Activated T-helper 17 cell treated with anti-CD3 and anti-CD28 coated beads, Interleukin-2, amount 50 U/mL, for 72 hours (primary cell): ENCODE results near the gene FTSJ1. TPM values are rescaled to one million over a fixed set of nuclear protein-coding genes. Genes with fewer than 3 reads are reported as not detected.

Experiments
- ATAC-seq: fragments of 150-1000 bp; cut with Tn5 transposase; replicated peaks from 2 replicates; pipeline ENCODE4 v1.10.0; 2021; ENCODE audit warnings: mild to moderate bottlenecking, moderate library complexity
- H3K27ac Mint-ChIP-seq: one replicate; pipeline ENCODE4 v1.8.0; 2022; ENCODE audit warnings: mixed read lengths
- H3K27me3 Mint-ChIP-seq: one replicate; pipeline ENCODE4 v1.8.0; 2022; ENCODE audit warnings: mixed read lengths
- H3K36me3 Mint-ChIP-seq: one replicate; pipeline ENCODE4 v1.8.0; 2022; ENCODE audit warnings: low read depth, mild to moderate bottlenecking, mixed read lengths
- H3K4me1 Mint-ChIP-seq: one replicate; pipeline ENCODE4 v1.8.0; 2022; ENCODE audit warnings: mixed read lengths
- H3K4me3 Mint-ChIP-seq: one replicate; pipeline ENCODE4 v1.8.0; 2022; ENCODE audit warnings: mild to moderate bottlenecking, mixed read lengths
- H3K9me3 Mint-ChIP-seq: one replicate; pipeline ENCODE4 v1.8.0; 2022; ENCODE audit warnings: mixed read lengths
- total RNA-seq, 2 donors: library from RNA; stranded (reverse); gene quantifications; one replicate each; pipeline ENCODE4 v1.2.3, GENCODE V29; 2022

FTSJ1 gene
- total RNA-seq, 2 donors from 2014 or later = 59.8 to 93.5 TPM

DNA sequence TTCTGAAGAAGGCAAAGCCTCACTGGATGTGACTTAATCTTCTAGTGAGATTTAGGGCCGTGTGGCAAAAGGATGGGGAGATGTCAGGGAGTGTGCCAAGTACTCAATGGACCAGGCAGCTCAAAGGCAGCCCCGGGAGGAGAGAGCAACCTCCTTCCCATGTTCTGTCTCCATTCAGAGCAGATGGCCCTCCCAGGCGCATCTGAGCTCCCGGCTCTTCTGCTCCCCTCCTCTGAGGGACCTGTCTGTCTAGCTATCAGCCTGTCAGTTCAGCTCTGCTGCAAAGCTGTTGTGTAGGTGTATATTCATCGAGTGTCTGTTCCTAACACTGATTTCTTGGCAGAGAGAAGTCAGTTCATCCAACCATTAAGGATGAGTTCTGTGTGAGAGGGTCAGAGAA is 21.9 kb downstream of the FTSJ1 start:
- Mint-ChIP-seq H3K4me3 (no peak overlapping the region), H3K27ac (no peak overlapping the region), H3K9me3 (no peaks in the 10 kb centered on the region), H3K36me3 (no peaks in the 10 kb centered on the region), H3K4me1 (peaks cover 4% of the 10 kb centered on the region), H3K27me3 (no peaks in the 10 kb centered on the region)
- ATAC-seq = no peak

DNA sequence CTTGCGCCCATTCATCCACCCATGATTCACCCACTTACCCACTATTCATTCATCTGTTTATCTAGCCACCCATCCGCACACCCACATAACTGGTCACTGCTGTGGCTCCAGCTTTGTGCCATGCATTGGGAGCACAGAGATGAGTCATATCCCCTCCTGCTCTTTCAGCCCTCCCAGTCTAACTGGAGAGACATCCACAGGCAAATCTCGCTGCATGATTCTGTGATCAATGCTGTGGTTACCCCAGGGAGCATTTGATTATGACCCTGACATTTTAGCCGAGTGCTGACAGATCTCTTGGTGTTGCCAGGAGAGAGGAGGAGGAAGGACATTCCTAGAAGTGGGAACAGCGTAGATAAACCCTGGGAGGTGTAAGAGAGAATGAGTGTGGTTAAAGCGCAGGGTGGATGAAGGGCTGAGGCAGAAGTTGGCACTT is 22.4 kb downstream of the FTSJ1 start:
- Mint-ChIP-seq H3K9me3 (no peaks in the 10 kb centered on the region), H3K36me3 (no peaks in the 10 kb centered on the region), H3K27ac (no peak overlapping the region), H3K4me1 (peaks cover 4% of the 10 kb centered on the region), H3K27me3 (no peaks in the 10 kb centered on the region), H3K4me3 (no peak overlapping the region)
- peak; percentile 85 for ATAC-seq

DNA sequence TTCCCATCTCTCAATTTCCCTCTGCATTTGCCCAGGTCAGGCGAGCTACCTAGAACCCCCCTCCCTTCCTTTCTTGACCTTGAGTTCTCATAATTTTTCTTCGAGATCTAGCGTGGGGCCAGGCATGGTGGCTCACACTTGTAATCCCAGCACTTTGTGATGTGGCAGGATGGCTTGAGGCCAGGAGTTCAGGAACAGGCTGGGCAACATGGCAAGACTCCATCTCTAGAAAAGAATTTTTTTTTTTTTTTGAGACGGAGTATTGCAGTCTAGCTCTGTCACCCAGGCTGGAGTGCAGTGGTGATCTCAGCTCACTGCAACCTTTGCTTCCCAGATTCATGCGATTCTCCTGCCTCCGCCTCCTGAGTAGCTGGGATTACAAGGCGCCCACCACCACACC is 28.3 kb downstream of the FTSJ1 start:
- Mint-ChIP-seq H3K27me3 (no peaks in the 10 kb centered on the region), H3K4me3 (no peak overlapping the region), H3K27ac (no peak overlapping the region), H3K4me1 (no peaks in the 10 kb centered on the region), H3K36me3 (no peaks in the 10 kb centered on the region), H3K9me3 (no peaks in the 10 kb centered on the region)
- no peak for ATAC-seq

DNA sequence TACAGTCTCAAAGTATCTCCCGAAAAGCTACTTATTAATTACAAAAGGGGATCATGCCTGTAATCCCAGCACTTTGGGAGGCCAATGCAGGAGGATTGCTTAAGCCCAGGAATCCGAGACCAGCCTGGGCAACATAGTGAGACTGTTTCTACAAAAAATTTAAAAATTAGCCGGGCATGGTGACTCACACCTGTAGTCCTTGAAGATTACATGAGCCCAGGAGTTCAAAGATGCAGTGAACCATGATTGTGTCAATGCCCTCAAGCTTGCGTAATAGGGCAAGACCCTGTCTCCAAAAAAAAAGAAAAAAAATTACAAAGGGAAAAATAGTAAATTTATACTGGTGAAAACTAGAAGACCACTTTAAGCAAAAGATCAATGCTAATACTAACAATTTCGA is 29.5 kb downstream of the FTSJ1 start:
- Mint-ChIP-seq H3K4me1 (peaks cover 6% of the 10 kb centered on the region), H3K36me3 (no peaks in the 10 kb centered on the region), H3K27me3 (no peaks in the 10 kb centered on the region), H3K9me3 (no peaks in the 10 kb centered on the region), H3K4me3 (no peak overlapping the region), H3K27ac (no peak overlapping the region)
- no peak for ATAC-seq

DNA sequence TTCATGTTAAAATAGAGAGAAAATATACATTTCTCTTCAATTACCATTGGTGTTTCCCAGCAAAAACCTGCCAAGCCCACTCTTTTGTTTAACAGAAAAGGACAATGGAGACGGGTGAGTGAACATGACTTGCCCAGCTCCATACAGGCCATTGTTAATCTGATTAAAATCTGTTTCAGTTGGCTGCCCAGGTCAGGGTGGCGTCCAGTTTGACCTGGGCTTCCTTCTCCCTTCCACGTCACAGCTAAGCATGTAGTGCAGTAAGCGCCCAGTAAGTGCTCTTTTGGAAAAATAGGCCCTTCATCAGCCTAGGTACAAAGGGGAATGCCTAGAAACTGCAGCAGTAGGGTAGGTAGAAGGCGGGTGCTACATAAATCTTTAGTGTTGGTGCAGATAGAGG is 31.2 kb downstream of the FTSJ1 start:
- ATAC-seq = no peak
- no peaks in the 10 kb centered on the region for H3K27me3 Mint-ChIP-seq
- H3K4me3 Mint-ChIP-seq = no peak overlapping the region
- no peaks in the 10 kb centered on the region for H3K36me3 Mint-ChIP-seq
- H3K9me3 Mint-ChIP-seq = no peaks in the 10 kb centered on the region
- H3K27ac Mint-ChIP-seq = no peak overlapping the region
- H3K4me1 Mint-ChIP-seq = peaks cover 10% of the 10 kb centered on the region

DNA sequence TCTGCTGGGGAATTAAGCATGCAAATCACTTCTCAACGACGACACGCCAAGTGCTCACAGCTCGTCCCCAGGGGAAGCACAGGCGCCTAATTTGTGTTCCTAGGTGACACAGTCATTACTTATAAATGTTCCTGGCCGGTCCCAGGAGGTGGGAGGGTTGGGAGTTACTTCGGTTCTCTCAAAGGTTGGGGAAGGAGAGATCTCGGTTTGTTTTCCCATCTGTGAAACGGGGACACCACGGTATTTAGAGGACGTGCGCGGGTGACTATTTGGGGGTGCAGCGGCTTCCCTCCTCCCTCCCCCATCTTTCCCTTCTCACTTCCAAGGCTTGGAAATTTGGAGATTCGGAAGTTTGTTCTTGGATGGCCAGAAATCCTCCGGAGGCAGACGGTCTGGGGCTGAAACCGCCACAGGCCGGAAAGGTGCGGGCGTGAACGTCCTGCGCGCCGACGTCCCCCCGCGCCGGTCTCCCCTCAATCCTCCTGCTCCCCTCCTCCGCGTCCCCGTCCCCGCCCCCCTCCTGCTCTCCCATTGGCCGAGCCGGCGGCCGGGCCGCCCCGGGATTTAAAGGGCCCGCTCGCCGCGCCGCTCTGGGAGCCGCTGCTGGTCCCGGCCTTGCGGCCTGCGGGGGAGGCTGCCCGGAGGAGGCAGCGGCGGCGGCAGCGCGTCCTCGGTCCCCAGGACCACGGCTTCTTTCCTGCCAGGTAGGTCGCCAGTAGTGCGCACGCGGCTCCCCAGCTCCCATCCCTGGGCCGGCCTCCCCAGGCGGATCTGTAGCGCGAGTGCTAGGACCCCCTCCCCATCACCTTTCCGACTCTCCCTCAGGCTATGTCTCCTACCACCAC is 32.6 kb downstream of the FTSJ1 start, which contains the start of gene PORCN:
TSS of gene PORCN (plus strand) at position 593 of the 845 bp plus-strand sequence. CDS start 829 bp downstream, outside the sequence.
- Mint-ChIP-seq H3K4me3 (peak within 1 kb of the TSS; percentile 90), H3K36me3 (no peaks in the 10 kb centered on the region), H3K27ac (peak within 1 kb of the TSS; percentile 94), H3K9me3 (no peaks in the 10 kb centered on the region), H3K27me3 (no peaks in the 10 kb centered on the region), H3K4me1 (peaks cover 10% of the 10 kb centered on the region)
- ATAC-seq = peak; percentile 97

DNA sequence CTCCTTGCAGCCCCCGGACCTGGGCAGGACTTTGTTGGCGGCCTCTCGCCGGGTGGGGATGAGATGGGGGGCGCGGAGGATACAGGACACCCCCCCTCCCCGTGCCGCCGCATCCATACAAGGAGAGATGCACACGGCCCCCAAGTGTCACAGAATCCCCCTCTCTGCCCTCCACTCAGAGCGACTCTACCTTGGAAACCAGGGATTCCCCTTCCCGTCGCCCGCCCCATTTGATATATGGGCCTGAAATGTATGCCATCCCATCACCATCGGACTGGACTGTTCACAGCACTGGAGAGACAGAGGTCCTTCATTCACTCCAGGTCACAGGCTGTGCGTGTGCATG is 33.2 kb downstream of the FTSJ1 start:
- H3K4me1 Mint-ChIP-seq = peaks cover 10% of the 10 kb centered on the region
- no peaks in the 10 kb centered on the region for H3K27me3 Mint-ChIP-seq
- no peaks in the 10 kb centered on the region for H3K36me3 Mint-ChIP-seq
- H3K27ac Mint-ChIP-seq = peak overlapping the region; percentile 94
- ATAC-seq = peak; percentile 43
- H3K9me3 Mint-ChIP-seq = no peaks in the 10 kb centered on the region
- H3K4me3 Mint-ChIP-seq = peak overlapping the region; percentile 90

DNA sequence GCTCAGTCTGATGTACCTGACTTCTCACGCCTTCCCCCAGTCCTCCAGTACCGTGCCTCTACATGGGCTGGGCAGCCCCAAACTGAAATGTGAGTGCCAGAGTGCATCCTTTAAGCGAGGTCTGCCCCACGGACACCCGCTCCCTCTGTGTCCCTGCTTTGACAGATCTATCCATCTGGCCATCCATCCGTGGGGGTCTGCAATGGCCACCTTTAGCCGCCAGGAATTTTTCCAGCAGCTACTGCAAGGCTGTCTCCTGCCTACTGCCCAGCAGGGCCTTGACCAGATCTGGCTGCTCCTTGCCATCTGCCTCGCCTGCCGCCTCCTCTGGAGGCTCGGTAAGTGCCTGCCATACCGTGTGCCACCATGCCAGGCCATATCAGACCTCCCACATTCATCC is 33.6 kb downstream of the FTSJ1 start:
- H3K4me1 Mint-ChIP-seq = peaks cover 10% of the 10 kb centered on the region
- H3K9me3 Mint-ChIP-seq = no peaks in the 10 kb centered on the region
- no peak for ATAC-seq
- H3K4me3 Mint-ChIP-seq = peak overlapping the region; percentile 90
- H3K36me3 Mint-ChIP-seq = peaks cover 2% of the 10 kb centered on the region
- no peaks in the 10 kb centered on the region for H3K27me3 Mint-ChIP-seq
- peak overlapping the region; percentile 94 for H3K27ac Mint-ChIP-seq

DNA sequence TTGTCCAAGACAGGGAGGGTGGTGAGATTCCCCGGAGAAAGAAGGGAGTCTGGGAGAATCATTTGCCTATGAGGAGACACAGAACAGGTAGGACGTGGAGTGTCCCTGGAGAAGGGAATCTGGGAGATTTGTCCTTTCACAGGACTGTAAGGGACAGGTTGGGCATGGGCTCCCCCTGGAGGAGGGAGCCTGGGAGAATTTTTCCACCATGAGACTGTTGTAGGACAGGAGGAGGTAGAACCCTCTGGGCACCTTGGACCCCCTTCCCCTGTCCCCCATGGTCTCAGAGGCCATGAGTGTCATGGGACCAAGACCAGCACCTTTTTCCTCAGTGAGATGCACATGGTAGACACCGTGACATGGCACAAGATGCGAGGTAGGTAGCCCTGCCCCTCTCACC is 35.6 kb downstream of the FTSJ1 start:
- Mint-ChIP-seq H3K9me3 (no peaks in the 10 kb centered on the region), H3K27me3 (no peaks in the 10 kb centered on the region), H3K36me3 (peaks cover 10% of the 10 kb centered on the region), H3K4me3 (no peak overlapping the region), H3K4me1 (peaks cover 10% of the 10 kb centered on the region), H3K27ac (no peak overlapping the region)
- no peak for ATAC-seq

DNA sequence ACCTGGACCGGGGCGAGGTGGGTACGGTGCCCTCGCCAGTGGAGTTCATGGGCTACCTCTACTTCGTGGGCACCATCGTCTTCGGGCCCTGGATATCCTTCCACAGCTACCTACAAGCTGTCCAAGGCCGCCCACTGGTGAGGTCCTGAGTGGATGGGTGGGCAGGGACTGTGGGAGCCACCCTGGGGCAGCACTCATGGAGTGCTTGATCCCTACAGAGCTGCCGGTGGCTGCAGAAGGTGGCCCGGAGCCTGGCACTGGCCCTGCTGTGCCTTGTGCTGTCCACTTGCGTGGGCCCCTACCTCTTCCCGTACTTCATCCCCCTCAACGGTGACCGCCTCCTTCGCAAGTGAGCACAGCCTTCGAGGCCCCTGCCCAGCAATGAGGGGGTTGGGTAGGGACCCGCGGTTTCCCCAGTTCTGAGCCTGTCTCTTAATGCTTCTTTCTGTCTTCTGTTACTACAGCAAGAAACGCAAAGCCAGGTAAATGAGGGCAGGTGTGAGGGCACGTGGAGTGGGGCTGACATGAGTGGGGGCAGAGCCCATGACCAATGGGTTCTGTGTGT is 36.5 kb downstream of the FTSJ1 start:
- ATAC-seq = no peak
- H3K27me3 Mint-ChIP-seq = no peaks in the 10 kb centered on the region
- H3K4me1 Mint-ChIP-seq = peaks cover 10% of the 10 kb centered on the region
- no peak overlapping the region for H3K4me3 Mint-ChIP-seq
- no peaks in the 10 kb centered on the region for H3K9me3 Mint-ChIP-seq
- H3K27ac Mint-ChIP-seq = peak overlapping the region; percentile 22
- H3K36me3 Mint-ChIP-seq = peaks cover 10% of the 10 kb centered on the region

DNA sequence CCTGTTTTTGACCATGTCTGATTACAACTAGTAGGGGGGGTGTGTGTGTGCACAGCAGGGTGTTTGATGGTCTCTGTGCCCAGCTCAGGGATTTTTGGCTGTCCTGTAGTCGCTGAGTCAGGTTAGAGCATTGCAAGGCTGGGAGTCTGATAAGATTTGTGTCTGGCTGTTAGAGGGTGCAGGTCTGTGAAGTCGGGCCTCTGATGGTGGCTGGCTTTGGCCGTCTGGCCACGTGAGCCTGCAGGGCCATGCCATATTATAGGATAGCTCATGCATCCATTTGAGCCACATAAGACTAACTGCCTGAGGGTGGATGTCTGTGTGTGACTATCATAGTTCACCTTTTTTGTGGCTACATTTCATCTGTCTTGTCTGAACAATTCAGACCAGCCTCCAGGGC is 37.7 kb downstream of the FTSJ1 start:
- H3K9me3 Mint-ChIP-seq = no peaks in the 10 kb centered on the region
- H3K27ac Mint-ChIP-seq = no peak overlapping the region
- no peak overlapping the region for H3K4me3 Mint-ChIP-seq
- H3K27me3 Mint-ChIP-seq = no peaks in the 10 kb centered on the region
- H3K4me1 Mint-ChIP-seq = peaks cover 10% of the 10 kb centered on the region
- H3K36me3 Mint-ChIP-seq = peaks cover 10% of the 10 kb centered on the region
- ATAC-seq = no peak

DNA sequence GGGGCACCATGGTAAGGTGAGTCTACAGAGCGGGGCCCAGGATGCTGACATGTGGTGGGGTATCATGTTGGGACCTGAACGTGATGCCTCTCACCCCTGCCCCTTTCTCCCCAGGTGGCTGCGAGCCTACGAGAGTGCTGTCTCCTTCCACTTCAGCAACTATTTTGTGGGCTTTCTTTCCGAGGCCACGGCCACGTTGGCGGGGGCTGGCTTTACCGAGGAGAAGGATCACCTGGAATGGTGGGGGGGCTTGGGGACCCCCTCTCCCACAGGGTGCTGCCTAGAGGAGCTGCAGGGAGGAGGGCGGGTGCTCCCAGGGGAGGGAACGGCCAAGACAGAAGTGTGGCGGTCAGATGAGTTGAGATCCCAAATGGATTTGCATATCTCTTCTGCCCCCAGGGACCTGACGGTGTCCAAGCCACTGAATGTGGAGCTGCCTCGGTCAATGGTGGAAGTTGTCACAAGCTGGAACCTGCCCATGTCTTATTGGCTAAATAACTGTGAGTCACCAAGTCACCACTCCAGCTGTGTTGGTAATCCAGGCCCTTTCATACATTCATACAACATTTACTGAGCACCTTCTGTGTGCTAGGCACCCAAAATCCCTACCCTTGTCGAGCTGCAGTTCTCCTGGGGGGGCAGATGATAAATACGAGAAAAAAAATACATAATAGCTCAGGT is 38.3 kb downstream of the FTSJ1 start:
- no peak for ATAC-seq
- Mint-ChIP-seq H3K27me3 (no peaks in the 10 kb centered on the region), H3K27ac (no peak overlapping the region)

DNA sequence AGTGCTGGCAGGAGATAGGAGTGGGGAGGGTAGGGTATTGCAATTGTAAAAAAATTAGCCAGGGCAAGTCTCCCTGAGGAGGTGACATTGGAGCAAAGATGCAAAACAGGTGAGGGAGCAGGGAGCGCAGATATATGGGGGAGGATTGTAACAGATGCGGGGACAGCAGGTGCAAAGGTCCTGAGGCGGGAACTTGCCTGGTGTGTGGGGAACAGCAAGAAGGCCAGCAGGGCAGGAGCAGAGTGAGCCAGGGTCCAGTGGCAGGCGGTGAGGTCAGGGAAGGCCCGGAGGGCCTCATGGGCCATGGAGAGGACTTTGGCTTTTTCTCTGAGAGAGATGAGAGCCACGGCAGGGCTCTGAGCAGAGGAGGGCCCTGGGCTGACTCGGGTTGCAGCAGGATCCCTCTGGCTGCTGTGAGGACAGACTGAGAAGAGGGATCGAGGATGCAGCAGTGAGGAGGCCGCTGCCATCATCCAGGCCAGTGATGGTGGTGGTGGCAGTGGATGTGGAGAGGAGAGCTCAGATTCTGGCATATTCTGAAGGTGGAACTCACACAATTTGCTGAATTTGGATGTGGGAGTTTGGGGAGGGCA is 39.0 kb downstream of the FTSJ1 start:
- Mint-ChIP-seq H3K4me1 (peaks cover 10% of the 10 kb centered on the region), H3K4me3 (no peak overlapping the region), H3K27ac (no peak overlapping the region), H3K9me3 (no peaks in the 10 kb centered on the region), H3K27me3 (no peaks in the 10 kb centered on the region), H3K36me3 (peaks cover 10% of the 10 kb centered on the region)
- no peak for ATAC-seq

More for the DNA sequence above, 38.3 kb downstream of the FTSJ1 start:
- peaks cover 11% of the 10 kb centered on the region for H3K4me1 Mint-ChIP-seq
- H3K4me3 Mint-ChIP-seq = no peak overlapping the region
- H3K9me3 Mint-ChIP-seq = no peaks in the 10 kb centered on the region
- H3K36me3 Mint-ChIP-seq = peaks cover 10% of the 10 kb centered on the region

DNA sequence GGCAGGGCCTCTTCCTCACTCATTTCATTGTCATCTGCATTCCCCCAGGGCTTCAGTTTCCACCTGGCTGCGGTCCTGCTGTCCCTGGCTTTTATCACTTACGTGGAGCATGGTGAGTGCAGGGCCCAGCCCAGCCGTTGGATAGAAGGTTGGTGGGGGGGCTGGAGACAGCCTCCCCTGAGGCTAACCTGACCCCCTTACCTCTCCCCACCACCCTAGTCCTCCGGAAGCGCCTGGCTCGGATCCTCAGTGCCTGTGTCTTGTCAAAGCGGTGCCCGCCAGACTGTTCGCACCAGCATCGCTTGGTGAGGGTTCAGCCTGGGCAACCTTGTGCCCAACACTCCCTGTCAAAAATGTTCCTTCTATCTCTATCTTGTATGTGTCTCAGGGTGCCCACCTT is 39.8 kb downstream of the FTSJ1 start:
- peaks cover 10% of the 10 kb centered on the region for H3K36me3 Mint-ChIP-seq
- no peaks in the 10 kb centered on the region for H3K27me3 Mint-ChIP-seq
- H3K27ac Mint-ChIP-seq = peak overlapping the region; percentile 17
- no peaks in the 10 kb centered on the region for H3K9me3 Mint-ChIP-seq
- H3K4me1 Mint-ChIP-seq = peaks cover 9% of the 10 kb centered on the region
- H3K4me3 Mint-ChIP-seq = no peak overlapping the region
- ATAC-seq = no peak
